ENCODE data around the gene RBBP4.

GRCh38 chr1:32606565-32607371 is 44.2 kb upstream of the RBBP4 start:
- TF ChIP-seq CTCF (IDR thresholded peaks at IDR 0.05; ENCODE audit: borderline replicate concordance, extremely low read depth, low read length, poor library complexity, severe bottlenecking): no peak
- TF ChIP-seq EZH2 (IDR thresholded peaks at IDR 0.05; ENCODE audit: borderline replicate concordance, low read depth, low read length, severe bottlenecking): no peak
